SK-N-MC (cell line): ENCODE data around the gene KCNAB1.

Source experiments
- EZH2 ChIP-seq: fragments of 200-600 bp; sonication (generic); IDR thresholded peaks from one replicate; pipeline ENCODE4 v1.6.1; 2017; ENCODE audit warnings: antibody characterized with exemption
- FOXP2 ChIP-seq: optimal IDR thresholded peaks from 2 replicates; pipeline ENCODE3; 2011; ENCODE audit warnings: mild to moderate bottlenecking, moderate library complexity; ENCODE audit not compliant: insufficient read depth; ENCODE audit errors: extremely low read length, control extremely low read depth
- POLR2AphosphoS5 ChIP-seq: IDR thresholded peaks from 2 replicates; pipeline ENCODE4 v1.6.1; 2012; ENCODE audit warnings: mild to moderate bottlenecking, low read depth, low read length, borderline replicate concordance

DNA sequence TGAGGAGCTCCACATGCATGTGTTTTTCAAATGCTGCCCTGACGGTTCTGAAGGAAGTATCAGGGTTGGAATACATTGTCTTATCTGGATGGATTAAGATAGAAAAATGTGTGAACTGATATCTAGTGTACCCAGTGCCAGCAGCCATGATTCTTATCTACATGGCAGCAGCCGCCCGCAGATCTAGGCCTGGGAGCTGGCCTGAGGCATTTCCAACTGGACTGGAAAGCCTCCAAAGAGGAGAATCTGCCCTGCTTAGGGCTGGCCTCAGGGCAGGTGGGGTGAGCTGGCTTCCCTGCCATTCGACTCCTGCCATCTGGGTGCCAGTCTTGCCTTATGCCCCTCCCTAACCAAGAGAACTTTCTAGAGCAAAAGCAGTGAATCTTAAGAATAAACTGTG lies 308.7 kb downstream of the KCNAB1 start:
- no peak for TF ChIP-seq FOXP2
- no peak for TF ChIP-seq POLR2AphosphoS5
- TF ChIP-seq EZH2, result no peak
